ACC112 (cell line): ENCODE results near the gene C5orf46.
"Not testable (repeated sequence)": the region's sequence is repeated elsewhere in the genome, so short reads cannot be mapped to it uniquely, and the experiment has no call there.

Source experiments
- H2AFZ ChIP-seq: fragments of 200-600 bp; sonication (generic); one replicate; pipeline ENCODE4 v1.6.0; 2017; ENCODE audit warnings: antibody characterized with exemption, low read length; ENCODE audit not compliant: unreplicated experiment
- H3K27ac ChIP-seq: fragments of 200-600 bp; sonication (generic); 2 replicates; pipeline ENCODE4 v1.5.1; 2014; ENCODE audit warnings: low read depth, mild to moderate bottlenecking, antibody characterized with exemption, low read length, moderate library complexity
- H3K27me3 ChIP-seq: fragments of 200-600 bp; sonication (generic); 2 replicates; pipeline ENCODE4 v1.6.1; 2014; ENCODE audit warnings: mild to moderate bottlenecking, antibody characterized with exemption, low read length, moderate library complexity, mixed read lengths; ENCODE audit not compliant: insufficient read depth
- H3K36me3 ChIP-seq: fragments of 200-600 bp; sonication (generic); 2 replicates; pipeline ENCODE4 v1.6.1; 2016; ENCODE audit warnings: mild to moderate bottlenecking, antibody characterized with exemption, low read length, moderate library complexity, mixed read lengths; ENCODE audit not compliant: insufficient read depth
- H3K4me1 ChIP-seq: fragments of 200-600 bp; sonication (generic); one replicate; pipeline ENCODE4 v1.6.1; 2016; ENCODE audit warnings: low read length, mixed read lengths; ENCODE audit not compliant: insufficient read depth, unreplicated experiment, control insufficient read depth
- H3K4me3 ChIP-seq: fragments of 200-600 bp; sonication (generic); 2 replicates; pipeline ENCODE4 v1.5.1; 2014; ENCODE audit warnings: mild to moderate bottlenecking, low read depth, low read length
- H3K79me2 ChIP-seq: fragments of 200-600 bp; sonication (generic); one replicate; pipeline ENCODE4 v1.6.0; 2016; ENCODE audit warnings: low read length; ENCODE audit not compliant: control insufficient read depth, unreplicated experiment, insufficient read depth

The C5orf46 gene

GRCh38 chr5:147874910-147875367 is 31.4 kb downstream of the C5orf46 start:
- H3K27me3 ChIP-seq: peaks cover 43% of the 10 kb centered on the region
- no peaks in the 10 kb centered on the region for H3K36me3 ChIP-seq
- no peak overlapping the region for H3K4me3 ChIP-seq
- H3K4me1 ChIP-seq: no peaks in the 10 kb centered on the region
- no peaks in the 10 kb centered on the region for H3K79me2 ChIP-seq
- H2AFZ ChIP-seq: no peak overlapping the region
- no peak overlapping the region for H3K27ac ChIP-seq

- H3K4me1 ChIP-seq, H2AFZ ChIP-seq, H3K79me2 ChIP-seq, H3K36me3 ChIP-seq, H3K27ac ChIP-seq, H3K4me3 ChIP-seq: not testable (repeated sequence)
- peaks cover 39% of the 10 kb centered on the region for H3K27me3 ChIP-seq
These were observed 32.0 kb downstream of the C5orf46 start for GRCh38 chr5:147874118-147874875.

GRCh38 chr5:147872744-147873435 is 33.4 kb downstream of the C5orf46 start:
- not testable (repeated sequence) for H3K4me3 ChIP-seq, H3K4me1 ChIP-seq, H3K79me2 ChIP-seq, H2AFZ ChIP-seq, H3K27ac ChIP-seq, H3K36me3 ChIP-seq
- peaks cover 25% of the 10 kb centered on the region for H3K27me3 ChIP-seq

- not testable (repeated sequence) for H3K4me1 ChIP-seq, H3K4me3 ChIP-seq, H3K36me3 ChIP-seq, H2AFZ ChIP-seq, H3K27ac ChIP-seq, H3K79me2 ChIP-seq
- peaks cover 16% of the 10 kb centered on the region for H3K27me3 ChIP-seq
These were observed 34.3 kb downstream of the C5orf46 start for GRCh38 chr5:147871980-147872549.

- not testable (repeated sequence) for H3K4me3 ChIP-seq, H3K27ac ChIP-seq
These were observed 36.4 kb downstream of the C5orf46 start for GRCh38 chr5:147869892-147870291.

GRCh38 chr5:147869112-147869511 is 37.2 kb downstream of the C5orf46 start:
- H3K79me2 ChIP-seq: no peaks in the 10 kb centered on the region
- no peak overlapping the region for H3K4me3 ChIP-seq
- H3K36me3 ChIP-seq: no peaks in the 10 kb centered on the region
- H3K27ac ChIP-seq: no peak overlapping the region
- H3K4me1 ChIP-seq: no peaks in the 10 kb centered on the region
- H3K27me3 ChIP-seq: no peaks in the 10 kb centered on the region
- H2AFZ ChIP-seq: no peak overlapping the region

More at GRCh38 chr5:147869892-147870291, 36.4 kb downstream of the C5orf46 start:
- not testable (repeated sequence) for H3K36me3 ChIP-seq, H2AFZ ChIP-seq, H3K79me2 ChIP-seq, H3K4me1 ChIP-seq, H3K27me3 ChIP-seq

GRCh38 chr5:147863454-147864158 is 42.7 kb downstream of the C5orf46 start:
- Histone ChIP-seq H3K27ac (no peak overlapping the region), H3K79me2 (no peaks in the 10 kb centered on the region), H3K36me3 (no peaks in the 10 kb centered on the region), H2AFZ (no peak overlapping the region), H3K27me3 (no peaks in the 10 kb centered on the region), H3K4me3 (no peak overlapping the region), H3K4me1 (no peaks in the 10 kb centered on the region)

GRCh38 chr5:147860641-147861025 is 45.7 kb downstream of the C5orf46 start:
- Histone ChIP-seq H3K79me2 (no peaks in the 10 kb centered on the region), H3K4me3 (no peak overlapping the region), H3K27ac (no peak overlapping the region), H3K4me1 (no peaks in the 10 kb centered on the region), H2AFZ (no peak overlapping the region), H3K27me3 (no peaks in the 10 kb centered on the region), H3K36me3 (no peaks in the 10 kb centered on the region)

- Histone ChIP-seq H3K27me3 (no peaks in the 10 kb centered on the region), H2AFZ (no peak overlapping the region), H3K79me2 (no peaks in the 10 kb centered on the region), H3K36me3 (no peaks in the 10 kb centered on the region), H3K4me3 (no peak overlapping the region), H3K4me1 (no peaks in the 10 kb centered on the region), H3K27ac (no peak overlapping the region)
These were observed 46.2 kb downstream of the C5orf46 start for GRCh38 chr5:147859962-147860640.

GRCh38 chr5:147858565-147858964 is 47.8 kb downstream of the C5orf46 start:
- Histone ChIP-seq H3K4me1 (no peaks in the 10 kb centered on the region), H3K4me3 (no peak overlapping the region), H2AFZ (no peak overlapping the region), H3K27me3 (no peaks in the 10 kb centered on the region), H3K79me2 (no peaks in the 10 kb centered on the region), H3K36me3 (no peaks in the 10 kb centered on the region), H3K27ac (no peak overlapping the region)
